Activated CD4-positive, alpha-beta T cell treated with anti-CD3 and anti-CD28 coated beads for 24 hours (primary cell): Measurements from ENCODE around the gene DCAF4.
A peak's percentile ranks its signal among the peaks of the same experiment; 100 is the strongest.

Source experiments
- DNase-seq, 2 donors: peaks; one replicate each; pipeline ENCODE4 v3.0.0-alpha.2; 2020; ENCODE audit warnings: low read depth in 2 of 2

The DCAF4 gene

DNA sequence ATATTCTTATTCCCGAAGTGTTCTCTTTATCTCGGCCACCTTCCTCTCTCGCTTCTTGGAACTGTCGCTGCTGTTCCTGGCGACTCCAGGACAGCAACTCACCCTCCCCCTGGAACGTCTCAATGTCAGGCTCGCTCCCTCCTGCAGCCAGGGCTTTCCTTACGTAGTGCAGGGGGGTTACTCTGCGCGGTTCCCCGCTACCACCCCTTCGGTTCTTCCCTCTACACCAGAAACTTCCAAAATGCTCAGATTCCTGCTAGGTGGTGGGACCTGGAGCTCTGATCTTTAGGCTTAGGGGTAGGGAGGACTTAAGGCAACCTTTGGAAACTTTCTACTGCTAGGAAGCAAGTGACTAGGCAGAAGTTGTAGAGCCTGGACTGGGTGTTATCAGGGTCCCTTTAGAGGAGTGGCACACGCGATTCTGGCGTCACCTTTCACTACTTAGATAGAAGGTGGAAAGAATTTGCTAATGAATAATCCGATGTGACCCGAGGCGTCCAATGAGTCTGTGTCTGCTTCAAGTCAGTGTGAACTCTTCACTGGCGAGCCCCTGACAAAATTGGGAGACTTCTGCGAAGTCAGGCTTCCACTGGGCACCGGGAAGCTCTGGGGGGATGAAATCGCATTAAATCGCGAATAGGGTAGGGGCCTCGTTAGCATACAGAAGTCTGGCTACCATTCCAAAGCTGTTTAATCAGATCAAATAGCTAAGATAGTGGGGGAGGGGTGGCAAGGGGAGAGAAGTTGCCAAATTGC is 31.5 kb upstream of the DCAF4 start:
- DNase-seq, result no peak

DNA sequence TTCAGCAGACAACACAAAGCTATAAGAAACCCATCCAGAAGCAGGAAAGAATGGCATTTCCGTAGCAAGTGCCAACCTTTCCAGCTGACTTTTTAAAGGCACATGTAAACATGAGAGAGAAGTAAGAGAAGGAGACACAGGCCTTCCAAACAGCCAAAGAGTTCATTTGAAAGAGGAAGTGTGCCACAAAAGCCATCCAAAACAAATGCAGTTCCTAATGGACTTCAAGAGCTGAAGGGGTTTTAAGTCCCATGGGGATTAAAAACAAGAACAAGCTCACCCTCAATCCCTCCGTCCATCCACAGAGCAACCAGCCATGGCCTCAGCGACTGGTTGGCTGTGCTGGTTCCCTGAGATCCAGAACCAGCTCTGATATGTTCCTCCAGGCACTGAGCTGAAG is 27.8 kb upstream of the DCAF4 start:
- no peak for DNase-seq

DNA sequence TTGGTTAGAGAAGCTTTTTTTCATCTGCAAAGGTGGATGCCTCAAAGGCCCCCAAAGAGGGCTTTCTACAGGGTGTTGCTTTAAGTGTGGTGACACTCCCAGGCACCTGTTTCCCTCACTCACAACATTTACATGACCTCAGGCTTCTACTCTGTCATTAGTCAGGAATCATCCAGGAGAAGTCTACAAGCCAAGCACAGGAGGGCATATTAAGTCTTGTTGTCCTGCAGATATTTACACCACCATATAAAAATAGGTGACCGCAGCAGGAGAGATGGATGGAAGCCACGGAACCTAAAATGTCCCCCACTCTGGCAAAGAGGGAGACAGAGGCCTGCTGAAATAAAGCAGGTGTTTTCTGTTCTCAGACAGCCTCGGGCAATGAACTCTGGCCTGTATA is 24.9 kb upstream of the DCAF4 start:
- DNase-seq, result no peak

DNA sequence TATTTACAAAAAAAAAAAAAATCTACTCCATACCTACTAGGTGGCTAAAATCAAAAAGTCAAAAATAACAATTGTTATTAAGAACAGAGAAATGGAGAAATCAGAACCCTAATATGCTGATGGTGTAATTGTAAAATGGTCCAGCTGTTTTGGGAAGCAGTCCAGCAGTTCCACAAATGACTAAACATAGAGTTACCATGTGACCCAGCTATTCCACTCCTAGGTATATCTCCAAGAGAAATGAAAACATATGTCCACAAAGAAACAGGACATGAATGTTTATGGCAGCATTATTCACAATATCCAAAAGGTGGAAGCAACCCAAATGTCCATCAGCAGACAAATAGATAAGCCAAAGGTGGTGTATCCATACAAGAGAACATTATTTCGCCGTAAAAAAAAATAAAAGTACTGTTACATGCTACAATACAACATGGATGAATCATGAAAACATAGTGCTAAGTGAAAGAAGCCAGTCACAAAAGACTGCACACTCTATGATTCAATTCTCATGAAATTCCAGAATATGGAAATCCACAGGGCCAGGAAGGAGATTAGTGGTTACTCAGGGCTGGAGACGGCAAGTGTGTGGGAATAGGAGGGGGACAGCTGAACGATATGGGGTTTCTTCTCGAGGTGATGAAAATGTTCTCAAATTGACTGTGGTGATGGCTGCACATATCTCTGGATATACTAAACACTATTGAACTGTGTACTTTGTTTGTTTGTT is 23.3 kb upstream of the DCAF4 start:
- no peak for DNase-seq

- DNase-seq, result no peak
Measured at GRCh38 chr14:72903716-72904115, 22.5 kb upstream of the DCAF4 start.

DNA sequence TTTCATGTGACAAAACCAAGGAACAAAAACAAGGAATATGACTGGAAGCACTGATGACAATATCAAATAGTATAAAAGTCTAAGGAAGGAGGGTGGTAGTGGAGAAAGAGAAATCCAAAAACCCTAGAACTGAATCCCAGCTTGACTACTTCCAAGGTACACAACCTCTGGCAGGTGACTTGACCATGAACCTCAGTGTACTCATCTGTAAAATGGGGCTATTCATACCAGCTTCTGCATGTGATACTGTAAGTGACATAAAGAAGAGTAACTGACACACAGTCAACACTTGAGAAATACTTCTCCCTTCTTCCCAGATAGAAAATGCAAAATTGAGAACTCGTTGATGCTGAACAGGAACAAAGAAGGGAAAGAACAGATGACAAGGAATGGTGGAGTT is 22.0 kb upstream of the DCAF4 start:
- DNase-seq, result no peak

GRCh38 chr14:72904840-72905561 is 21.3 kb upstream of the DCAF4 start:
- peak; percentile 26 to 48 for DNase-seq

- no peak for DNase-seq
Measured at GRCh38 chr14:72906316-72906715, 19.9 kb upstream of the DCAF4 start.

DNA sequence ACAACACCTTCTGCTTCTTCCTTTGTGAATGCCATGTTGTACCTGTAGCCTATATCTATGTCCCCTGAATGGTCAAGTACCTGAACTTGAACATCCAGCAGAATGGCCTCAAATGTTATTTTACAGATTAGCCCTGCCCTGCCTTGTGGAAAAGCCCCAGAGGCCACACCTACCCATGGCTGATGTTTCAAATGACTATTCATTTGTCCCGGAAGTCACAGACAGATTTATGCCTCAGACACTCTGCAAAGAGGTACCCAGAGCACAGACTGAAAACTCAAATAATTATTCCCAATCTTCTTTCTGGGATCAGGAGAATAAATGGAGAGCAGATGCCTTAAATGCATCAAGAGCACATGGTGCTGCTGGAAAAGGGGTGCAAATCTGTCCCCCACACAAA is 19.4 kb upstream of the DCAF4 start:
- no peak for DNase-seq

GRCh38 chr14:72907886-72908285 is 18.4 kb upstream of the DCAF4 start:
- no peak for DNase-seq

GRCh38 chr14:72909163-72909562 is 17.1 kb upstream of the DCAF4 start:
- no peak for DNase-seq

DNA sequence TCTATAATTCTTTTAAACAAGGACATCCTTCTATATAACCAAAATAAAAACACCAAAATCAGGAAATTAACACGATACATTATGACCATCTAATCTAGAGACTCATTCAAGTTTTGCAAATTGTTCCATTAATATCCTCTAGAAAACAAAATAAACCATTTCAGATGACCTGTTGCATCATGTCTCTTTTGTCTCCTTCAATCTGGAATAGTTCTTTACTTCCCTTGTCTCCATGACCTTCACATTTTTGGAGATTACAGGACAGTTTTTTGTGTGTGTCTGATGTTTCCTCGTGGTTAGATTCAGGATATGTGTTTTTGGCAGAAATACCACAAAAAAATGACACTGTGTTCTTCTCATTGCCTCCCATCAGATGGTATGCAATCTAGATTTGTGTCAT is 12.5 kb upstream of the DCAF4 start:
- DNase-seq, result no peak

DNA sequence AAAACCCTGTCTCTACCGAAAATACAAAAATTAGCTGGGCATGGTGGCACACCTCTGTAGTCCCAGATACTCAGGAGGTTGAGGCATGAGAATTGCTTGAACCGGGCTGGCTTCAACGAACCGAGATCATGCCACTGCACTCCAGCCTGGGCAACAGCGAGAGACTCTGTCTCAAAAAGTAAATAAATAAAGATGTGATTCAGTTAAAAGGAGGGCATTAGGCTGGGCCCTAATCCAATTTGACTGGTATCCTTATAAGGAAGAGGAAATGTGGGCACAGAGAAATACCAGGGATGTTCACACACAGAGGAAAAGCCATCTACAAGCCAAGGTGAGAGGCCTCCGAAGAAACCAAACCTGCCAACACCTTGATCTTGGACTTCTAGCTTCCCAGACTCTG is 10.1 kb upstream of the DCAF4 start:
- DNase-seq, result no peak

GRCh38 chr14:72917094-72917802 is 9.0 kb upstream of the DCAF4 start:
- DNase-seq, result no peak

- DNase-seq, result no peak
Measured at GRCh38 chr14:72920008-72920407, 6.3 kb upstream of the DCAF4 start.

- DNase-seq, result no peak
Measured at GRCh38 chr14:72921396-72921795, 4.9 kb upstream of the DCAF4 start.

DNA sequence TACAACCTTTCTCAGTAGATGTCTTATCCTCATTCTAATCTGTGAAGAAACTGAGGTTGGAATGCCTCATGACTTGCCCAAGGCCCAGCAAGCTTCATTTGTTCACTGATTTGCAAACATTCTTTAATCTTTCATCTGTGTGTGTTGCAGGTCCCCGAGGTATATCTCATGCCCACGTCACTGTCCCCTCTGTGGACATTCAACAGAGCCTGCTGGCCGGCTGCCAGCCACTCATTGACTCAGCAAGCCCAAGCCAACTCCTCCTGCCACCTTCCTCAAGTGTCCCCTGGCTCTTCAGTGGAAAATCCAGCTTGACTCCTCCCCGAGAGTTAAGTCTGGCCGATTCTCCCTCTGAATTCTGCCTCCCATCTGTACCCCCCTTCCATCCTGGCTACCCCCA is 1.9 kb upstream of the DCAF4 start:
- DNase-seq, result no peak

DNA sequence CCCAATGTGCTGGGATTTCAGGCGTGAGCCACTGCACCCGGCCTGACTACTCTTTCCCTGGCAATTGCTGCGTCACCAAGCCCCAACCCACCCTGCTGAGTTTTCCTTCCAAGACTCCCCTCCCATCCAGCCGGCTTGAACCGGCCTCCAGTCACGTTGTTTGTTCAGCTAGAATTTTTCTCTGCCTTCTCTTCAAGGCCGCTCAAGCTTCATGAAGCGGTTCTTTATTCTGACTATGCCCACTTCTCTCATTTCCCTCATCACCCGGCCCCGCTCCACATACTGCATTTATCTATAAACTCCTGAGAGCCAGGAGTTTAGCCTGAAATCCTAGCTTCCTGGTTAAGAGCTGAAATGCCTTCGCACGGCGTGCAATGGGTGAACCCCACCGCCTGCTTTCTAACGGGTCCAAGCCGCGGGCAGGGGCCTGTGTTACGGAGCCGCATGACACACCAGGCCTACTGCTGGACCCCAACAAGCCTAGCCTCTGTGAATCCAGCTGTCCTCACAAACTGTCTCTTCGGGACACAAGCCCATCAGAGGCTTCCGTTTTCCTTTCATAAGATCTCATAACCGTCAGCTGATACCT is 999 bp upstream of the DCAF4 start:
- no peak for DNase-seq

GRCh38 chr14:72925815-72926291 is 411 bp upstream of the DCAF4 start:
- DNase-seq, result no peak

- no peak for DNase-seq
Measured at GRCh38 chr14:72928872-72929271, 2.6 kb downstream of the DCAF4 start.

- no peak for DNase-seq
Measured at GRCh38 chr14:72929316-72930080, 3.2 kb downstream of the DCAF4 start.
